Neural progenitor cell (in vitro differentiated cells): ENCODE measurements around the gene MYLK4. TPM values are rescaled to one million over a fixed set of nuclear protein-coding genes. Genes with fewer than 3 reads are reported as not detected.

ENCODE experiments used
- DNase-seq: peaks from one replicate; pipeline ENCODE4 v3.0.0-alpha.2; 2016; ENCODE audit warnings: low spot score
- H2AFZ ChIP-seq: fragments of 200-600 bp; sonication (generic); replicated peaks from 2 replicates; pipeline ENCODE4 v1.6.1; 2016; ENCODE audit warnings: antibody characterized with exemption
- H3F3A ChIP-seq: fragments of 200-600 bp; sonication (generic); 2 replicates; pipeline ENCODE4 v1.6.1; 2016; ENCODE audit warnings: antibody characterized with exemption, low read depth
- H3K27ac ChIP-seq: fragments of 200-600 bp; sonication (generic); 2 replicates; pipeline ENCODE4 v1.5.1; 2016; ENCODE audit warnings: mild to moderate bottlenecking
- H3K27me3 ChIP-seq: fragments of 200-600 bp; sonication (generic); 2 replicates; pipeline ENCODE4 v1.6.1; 2016; ENCODE audit warnings: mild to moderate bottlenecking, moderate library complexity
- H3K36me3 ChIP-seq: fragments of 200-600 bp; sonication (generic); 2 replicates; pipeline ENCODE4 v1.5.1; 2016
- H3K4me1 ChIP-seq: fragments of 200-600 bp; sonication (generic); 2 replicates; pipeline ENCODE4 v1.6.1; 2016; ENCODE audit warnings: mixed run types
- H3K4me2 ChIP-seq: fragments of 200-600 bp; sonication (generic); 2 replicates; pipeline ENCODE4 v1.6.1; 2016
- H3K4me3 ChIP-seq: fragments of 200-600 bp; sonication (generic); 2 replicates; pipeline ENCODE4 v1.5.1; 2016
- H3K79me2 ChIP-seq: fragments of 200-600 bp; sonication (generic); 2 replicates; pipeline ENCODE4 v1.6.1; 2016; ENCODE audit warnings: low read depth
- H3K9ac ChIP-seq: fragments of 200-600 bp; sonication (generic); 2 replicates; pipeline ENCODE4 v1.6.1; 2016
- H3K9me3 ChIP-seq: fragments of 200-600 bp; sonication (generic); 2 replicates; pipeline ENCODE4 v1.5.1; 2016; ENCODE audit warnings: low read depth
- H4K20me1 ChIP-seq: fragments of 200-600 bp; sonication (generic); 2 replicates; pipeline ENCODE4 v1.6.1; 2016; ENCODE audit warnings: low read depth
- H3K27ac Mint-ChIP-seq: 3 replicates; pipeline ENCODE4 v1.8.0; 2021; ENCODE audit warnings: mixed read lengths
- H3K27me3 Mint-ChIP-seq: 2 replicates; pipeline ENCODE4 v1.8.0; 2022; ENCODE audit warnings: low read depth, mild to moderate bottlenecking, inconsistent platforms, moderate library complexity, mixed read lengths; ENCODE audit not compliant: insufficient read depth
- H3K36me3 Mint-ChIP-seq: 3 replicates; pipeline ENCODE4 v1.8.0; 2021; ENCODE audit warnings: mixed read lengths
- H3K4me1 Mint-ChIP-seq: 3 replicates; pipeline ENCODE4 v1.8.0; 2021; ENCODE audit warnings: mixed read lengths
- H3K4me3 Mint-ChIP-seq: 3 replicates; pipeline ENCODE4 v1.8.0; 2021; ENCODE audit warnings: mild to moderate bottlenecking, moderate library complexity, mixed read lengths
- H3K9me3 Mint-ChIP-seq: 3 replicates; pipeline ENCODE4 v1.8.0; 2020; ENCODE audit warnings: mixed read lengths
- EZH2 ChIP-seq: fragments of 200-600 bp; sonication (generic); IDR thresholded peaks from 2 replicates; pipeline ENCODE4 v1.6.1; 2017; ENCODE audit warnings: antibody characterized with exemption, mild to moderate bottlenecking, moderate library complexity
- EZH2phosphoT487 ChIP-seq: fragments of 200-600 bp; sonication (generic); IDR thresholded peaks from 2 replicates; pipeline ENCODE4 v1.6.1; 2017; ENCODE audit warnings: antibody characterized with exemption
- total RNA-seq: library from RNA; depleted of rRNA; stranded (reverse); fragments of >200 nt; gene quantifications from 2 replicates; pipeline ENCODE4 v1.2.3, GENCODE V29; 2015; ENCODE audit warnings: low replicate concordance
- TF ChIP-seq, protein P1 (sequence below): fragments of 200-600 bp; sonication (generic); IDR thresholded peaks from 2 replicates; pipeline ENCODE4 v1.5.1; 2017; ENCODE audit warnings: antibody characterized with exemption, mild to moderate bottlenecking

The MYLK4 gene
- total RNA-seq, 1 donor from 2014 or later = not detected

DNA sequence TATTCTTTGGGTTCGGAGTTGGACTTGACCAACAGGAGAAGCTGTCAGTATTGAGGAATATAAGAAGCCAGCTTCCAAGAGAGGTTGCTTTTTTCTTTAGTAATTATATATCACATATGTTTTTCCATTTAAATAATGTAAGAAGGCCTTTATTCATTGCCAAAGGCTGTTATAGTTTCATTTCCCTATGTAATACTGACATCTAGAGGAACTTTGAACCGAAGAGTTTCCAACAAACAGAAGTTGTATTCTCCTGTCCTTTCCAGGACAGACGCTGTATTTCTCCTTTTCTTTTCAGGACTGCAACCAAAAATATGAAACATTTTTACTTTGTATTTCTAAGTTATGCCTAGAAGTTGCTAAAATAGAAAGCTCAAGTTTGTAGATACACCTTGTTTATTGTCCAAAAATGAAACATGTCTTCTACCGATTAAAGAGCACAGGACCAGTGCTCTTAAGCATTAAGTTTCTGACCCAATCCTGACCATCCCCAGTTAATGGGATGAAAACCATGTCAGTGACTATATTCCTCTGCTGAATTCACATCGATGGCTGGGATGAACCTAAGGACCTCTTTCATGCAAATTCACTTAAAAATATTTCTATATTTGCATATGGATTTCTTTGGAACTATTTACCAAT, 55.1 kb downstream of the MYLK4 start:
- H3K4me3 ChIP-seq = no peak overlapping the region
- no peaks in the 10 kb centered on the region for H3K27me3 ChIP-seq
- H3K79me2 ChIP-seq = no peaks in the 10 kb centered on the region
- TF ChIP-seq, protein P1, sequence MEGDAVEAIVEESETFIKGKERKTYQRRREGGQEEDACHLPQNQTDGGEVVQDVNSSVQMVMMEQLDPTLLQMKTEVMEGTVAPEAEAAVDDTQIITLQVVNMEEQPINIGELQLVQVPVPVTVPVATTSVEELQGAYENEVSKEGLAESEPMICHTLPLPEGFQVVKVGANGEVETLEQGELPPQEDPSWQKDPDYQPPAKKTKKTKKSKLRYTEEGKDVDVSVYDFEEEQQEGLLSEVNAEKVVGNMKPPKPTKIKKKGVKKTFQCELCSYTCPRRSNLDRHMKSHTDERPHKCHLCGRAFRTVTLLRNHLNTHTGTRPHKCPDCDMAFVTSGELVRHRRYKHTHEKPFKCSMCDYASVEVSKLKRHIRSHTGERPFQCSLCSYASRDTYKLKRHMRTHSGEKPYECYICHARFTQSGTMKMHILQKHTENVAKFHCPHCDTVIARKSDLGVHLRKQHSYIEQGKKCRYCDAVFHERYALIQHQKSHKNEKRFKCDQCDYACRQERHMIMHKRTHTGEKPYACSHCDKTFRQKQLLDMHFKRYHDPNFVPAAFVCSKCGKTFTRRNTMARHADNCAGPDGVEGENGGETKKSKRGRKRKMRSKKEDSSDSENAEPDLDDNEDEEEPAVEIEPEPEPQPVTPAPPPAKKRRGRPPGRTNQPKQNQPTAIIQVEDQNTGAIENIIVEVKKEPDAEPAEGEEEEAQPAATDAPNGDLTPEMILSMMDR = peak; percentile 60
- no peak for TF ChIP-seq EZH2phosphoT487
- no peak overlapping the region for H3K4me3 Mint-ChIP-seq
- H3F3A ChIP-seq = no peaks in the 10 kb centered on the region
- H3K36me3 ChIP-seq = no peaks in the 10 kb centered on the region
- no peaks in the 10 kb centered on the region for H4K20me1 ChIP-seq
- H3K9ac ChIP-seq = no peak overlapping the region
- no peaks in the 10 kb centered on the region for H3K36me3 Mint-ChIP-seq
- H3K9me3 Mint-ChIP-seq = no peaks in the 10 kb centered on the region
- no peak overlapping the region for H2AFZ ChIP-seq
- no peaks in the 10 kb centered on the region for H3K4me1 ChIP-seq
- no peaks in the 10 kb centered on the region for H3K9me3 ChIP-seq
- H3K4me2 ChIP-seq = no peak overlapping the region
- peak; percentile 9 for DNase-seq
- no peak overlapping the region for H3K27ac ChIP-seq
- no peaks in the 10 kb centered on the region for H3K27me3 Mint-ChIP-seq
- H3K4me1 Mint-ChIP-seq = peaks cover 5% of the 10 kb centered on the region
- no peak overlapping the region for H3K27ac Mint-ChIP-seq

DNA sequence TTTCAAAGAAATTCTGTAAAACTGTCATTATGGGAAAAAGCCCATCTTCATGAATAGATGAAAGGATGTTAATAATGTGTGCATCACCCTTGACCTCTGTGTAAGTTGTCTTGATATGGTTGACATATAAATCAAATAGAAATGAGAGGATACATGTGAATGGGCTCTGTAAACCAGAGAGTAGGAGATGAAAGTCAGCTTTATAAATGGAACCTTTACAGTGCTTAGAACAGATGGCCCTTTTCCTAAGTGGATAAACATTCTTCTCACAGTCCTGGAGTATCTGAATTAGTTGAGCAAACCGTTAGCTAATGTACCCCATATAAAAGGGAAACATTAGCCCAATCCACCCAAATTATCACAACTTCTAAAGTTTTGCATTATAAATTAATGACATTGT, 57.5 kb downstream of the MYLK4 start:
- Histone ChIP-seq H4K20me1 (no peaks in the 10 kb centered on the region), H3K27me3 (no peaks in the 10 kb centered on the region), H3K4me1 (no peaks in the 10 kb centered on the region), H3K9ac (no peak overlapping the region), H3K79me2 (no peaks in the 10 kb centered on the region), H3K4me3 (no peak overlapping the region), H3K36me3 (no peaks in the 10 kb centered on the region), H3K27ac (no peak overlapping the region), H3K9me3 (no peaks in the 10 kb centered on the region), H3K4me2 (no peak overlapping the region), H2AFZ (no peak overlapping the region), H3F3A (no peaks in the 10 kb centered on the region)
- Mint-ChIP-seq H3K27me3 (no peaks in the 10 kb centered on the region), H3K27ac (no peak overlapping the region), H3K9me3 (no peaks in the 10 kb centered on the region), H3K4me3 (no peak overlapping the region), H3K4me1 (no peaks in the 10 kb centered on the region), H3K36me3 (no peaks in the 10 kb centered on the region)
- no peak for DNase-seq
- TF ChIP-seq, protein P1 = no peak
- TF ChIP-seq EZH2 (no peak), EZH2phosphoT487 (no peak)

DNA sequence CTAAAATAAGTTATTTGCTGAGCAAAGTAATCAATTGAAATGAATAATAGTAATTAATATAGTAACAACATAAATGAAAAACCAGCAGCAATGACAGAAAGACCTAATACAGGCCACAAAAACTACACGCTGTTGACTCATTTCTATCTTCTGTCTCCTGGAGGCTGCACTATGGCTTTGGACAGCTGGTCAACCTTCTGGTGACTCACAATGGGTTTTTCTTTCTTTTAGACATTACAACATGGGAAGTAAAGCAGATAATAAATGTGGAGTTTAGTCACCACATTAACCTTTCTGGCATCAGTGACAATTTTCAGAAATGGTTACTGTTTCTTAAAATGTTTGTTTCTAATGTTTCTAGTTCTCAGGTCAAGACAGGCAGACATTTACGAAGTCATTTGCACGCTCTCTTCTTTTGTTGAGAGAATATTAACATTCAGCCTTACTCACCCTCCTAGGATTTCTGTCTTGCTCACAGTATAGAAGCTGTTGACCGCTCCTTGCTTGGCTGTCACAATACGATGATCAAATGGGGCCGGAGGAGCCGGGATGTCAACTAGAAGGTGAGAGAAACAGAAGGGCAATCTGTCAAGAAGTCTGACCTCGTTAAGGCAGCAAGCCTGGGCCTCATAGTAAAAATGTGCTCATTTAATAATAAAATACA, 62.2 kb downstream of the MYLK4 start:
- no peak overlapping the region for H3K27ac Mint-ChIP-seq
- Histone ChIP-seq H3K27ac (no peak overlapping the region), H3F3A (no peaks in the 10 kb centered on the region), H3K4me3 (no peak overlapping the region), H3K9ac (no peak overlapping the region), H3K36me3 (no peaks in the 10 kb centered on the region), H3K9me3 (no peaks in the 10 kb centered on the region), H3K4me2 (no peak overlapping the region), H3K79me2 (no peaks in the 10 kb centered on the region), H3K4me1 (no peaks in the 10 kb centered on the region), H3K27me3 (no peaks in the 10 kb centered on the region), H2AFZ (no peak overlapping the region), H4K20me1 (no peaks in the 10 kb centered on the region)
- H3K27me3 Mint-ChIP-seq = no peaks in the 10 kb centered on the region
- peaks cover 3% of the 10 kb centered on the region for H3K4me1 Mint-ChIP-seq
- no peak overlapping the region for H3K4me3 Mint-ChIP-seq
- peaks cover 10% of the 10 kb centered on the region for H3K9me3 Mint-ChIP-seq
- H3K36me3 Mint-ChIP-seq = peaks cover 3% of the 10 kb centered on the region
- TF ChIP-seq EZH2 = no peak
- TF ChIP-seq, protein P1 = no peak
- TF ChIP-seq EZH2phosphoT487 = no peak
- DNase-seq = no peak
